ENCODE data around the gene PEX16. TPM values are rescaled to one million over a fixed set of nuclear protein-coding genes. Genes with fewer than 3 reads are reported as not detected.

The PEX16 gene
- total RNA-seq, 1 donor from 2014 or later: 28.0 TPM

GRCh38 chr11:45924927-45925326, 7.2 kb upstream of the PEX16 start:
- H3K27ac Mint-ChIP-seq: no peak overlapping the region
- H3K27me3 Mint-ChIP-seq: peaks cover 8% of the 10 kb centered on the region
- DNase-seq (ENCODE audit: low spot score, unreplicated experiment): no peak
- no peaks in the 10 kb centered on the region for H3K9me3 Mint-ChIP-seq (ENCODE audit: low read depth)
- TF ChIP-seq CTCF (IDR thresholded peaks at IDR 0.05; ENCODE audit: unreplicated experiment): no peak
- H3K4me1 Mint-ChIP-seq (ENCODE audit: low read depth): peaks cover 15% of the 10 kb centered on the region
- H3K4me3 Mint-ChIP-seq (ENCODE audit: low read depth): no peak overlapping the region
- H3K36me3 Mint-ChIP-seq (ENCODE audit: insufficient read depth): peaks cover under 1% of the 10 kb centered on the region

GRCh38 chr11:45924036-45924915, 6.6 kb upstream of the PEX16 start:
- TF ChIP-seq CTCF (IDR thresholded peaks at IDR 0.05; ENCODE audit: unreplicated experiment): no peak
- Mint-ChIP-seq H3K27me3 (peaks cover 8% of the 10 kb centered on the region), H3K9me3 (ENCODE audit: low read depth) (no peaks in the 10 kb centered on the region), H3K4me3 (ENCODE audit: low read depth) (peak overlapping the region; percentile 69), H3K36me3 (ENCODE audit: insufficient read depth) (no peaks in the 10 kb centered on the region), H3K27ac (peak overlapping the region; percentile 88), H3K4me1 (ENCODE audit: low read depth) (peaks cover 16% of the 10 kb centered on the region)
- no peak for DNase-seq (ENCODE audit: low spot score, unreplicated experiment)

GRCh38 chr11:45922425-45923082, 4.9 kb upstream of the PEX16 start, which contains the start of gene LARGE2:
TSS of gene LARGE2 (plus strand) at chr11:45922656. CDS start at chr11:45922883, 227 bp downstream.
- DNase-seq (ENCODE audit: low spot score, unreplicated experiment): no peak
- Mint-ChIP-seq H3K27ac (peak within 1 kb of the TSS; percentile 97), H3K9me3 (ENCODE audit: low read depth) (no peaks in the 10 kb centered on the region), H3K4me3 (ENCODE audit: low read depth) (peak within 1 kb of the TSS; percentile 80), H3K36me3 (ENCODE audit: insufficient read depth) (no peaks in the 10 kb centered on the region), H3K27me3 (peaks cover 8% of the 10 kb centered on the region), H3K4me1 (ENCODE audit: low read depth) (peaks cover 21% of the 10 kb centered on the region)
- TF ChIP-seq CTCF (IDR thresholded peaks at IDR 0.05; ENCODE audit: unreplicated experiment): no peak

- Mint-ChIP-seq H3K27me3 (peaks cover 8% of the 10 kb centered on the region), H3K27ac (peak overlapping the region; percentile 97), H3K36me3 (ENCODE audit: insufficient read depth) (no peaks in the 10 kb centered on the region), H3K4me1 (ENCODE audit: low read depth) (peaks cover 24% of the 10 kb centered on the region), H3K9me3 (ENCODE audit: low read depth) (no peaks in the 10 kb centered on the region), H3K4me3 (ENCODE audit: low read depth) (peak overlapping the region; percentile 74)
- no peak for TF ChIP-seq CTCF (IDR thresholded peaks at IDR 0.05; ENCODE audit: unreplicated experiment)
- DNase-seq (ENCODE audit: low spot score, unreplicated experiment): peak; percentile 93
Observed at GRCh38 chr11:45921561-45922424, 4.1 kb upstream of the PEX16 start.

All from progenitor cell of endocrine pancreas (in vitro differentiated cells).